Mesenchymal stem cell (in vitro differentiated cells and primary cell): ENCODE data around the gene RPL10A.
"Not testable (repeated sequence)": the region's sequence is repeated elsewhere in the genome, so short reads cannot be mapped to it uniquely, and the experiment has no call there.

ENCODE experiments used
- DNase-seq: peaks from one replicate; pipeline ENCODE4 v3.0.0-alpha.2; 2013
- H2AFZ ChIP-seq: one replicate; pipeline ENCODE4 v1.6.1; 2013; ENCODE audit warnings: low read depth, mild to moderate bottlenecking, control low read depth, inconsistent platforms, low read length, moderate library complexity
- H2AK5ac ChIP-seq: 2 replicates; pipeline ENCODE4 v1.6.1; 2013; ENCODE audit warnings: low read length, moderate library complexity, mild to moderate bottlenecking, inconsistent platforms; ENCODE audit not compliant: severe bottlenecking
- H2BK120ac ChIP-seq: one replicate; pipeline ENCODE4 v1.6.1; 2013; ENCODE audit warnings: low read depth, mild to moderate bottlenecking, inconsistent platforms, low read length, moderate library complexity
- H2BK12ac ChIP-seq, 2 experiments: one replicate each; pipeline ENCODE4 v1.6.1; 2013; ENCODE audit warnings: inconsistent platforms in 2 of 2, low read length in 2 of 2, mild to moderate bottlenecking in 2 of 2, moderate library complexity in 2 of 2, control low read depth in 1 of 2
- H2BK15ac ChIP-seq: one replicate; pipeline ENCODE4 v1.6.1; 2013; ENCODE audit warnings: mild to moderate bottlenecking, low read depth, inconsistent platforms; ENCODE audit not compliant: poor library complexity, severe bottlenecking
- H2BK5ac ChIP-seq: 2 replicates; pipeline ENCODE4 v1.6.1; 2013; ENCODE audit warnings: low read depth, mild to moderate bottlenecking, low read length, control low read depth, inconsistent platforms; ENCODE audit not compliant: poor library complexity, severe bottlenecking
- H3K14ac ChIP-seq, 2 experiments: one replicate each; pipeline ENCODE4 v1.6.1; 2013; ENCODE audit warnings: inconsistent platforms in 2 of 2, low read length in 2 of 2, control low read depth in 1 of 2, mild to moderate bottlenecking in 1 of 2, moderate library complexity in 1 of 2
- H3K18ac ChIP-seq, 2 experiments: one replicate each; pipeline ENCODE4 v1.6.1; 2013; ENCODE audit warnings: inconsistent platforms in 2 of 2, low read length in 2 of 2, control low read depth in 1 of 2, low read depth in 1 of 2, mild to moderate bottlenecking in 1 of 2
- H3K23ac ChIP-seq, 2 experiments: one replicate each; pipeline ENCODE4 v1.6.1; 2013; ENCODE audit warnings: inconsistent platforms in 2 of 2, low read length in 2 of 2, mild to moderate bottlenecking in 2 of 2, moderate library complexity in 2 of 2, control low read depth in 1 of 2
- H3K27ac ChIP-seq: 2 replicates; pipeline ENCODE4 v1.5.1; 2013; ENCODE audit warnings: mild to moderate bottlenecking, moderate library complexity, low read length, control low read depth, inconsistent platforms; ENCODE audit not compliant: poor library complexity, severe bottlenecking
- H3K27me3 ChIP-seq, 2 experiments: 2 replicates each; pipeline versions ENCODE4 v1.6.1 to v1.7.0; 2013; ENCODE audit warnings: low read length in 2 of 2, mild to moderate bottlenecking in 2 of 2, moderate library complexity in 2 of 2, control low read depth in 1 of 2, inconsistent platforms in 1 of 2; ENCODE audit not compliant: control insufficient read depth in 1 of 2, insufficient read depth in 1 of 2
- H3K36me3 ChIP-seq, 2 experiments: 2 replicates each; pipeline versions ENCODE4 v1.6.1 to v1.7.0; 2013; ENCODE audit warnings: low read length in 2 of 2, control low read depth in 1 of 2, inconsistent platforms in 1 of 2, low read depth in 1 of 2, mild to moderate bottlenecking in 1 of 2; ENCODE audit not compliant: insufficient read depth in 2 of 2, control insufficient read depth in 1 of 2
- H3K4ac ChIP-seq, 2 experiments: one replicate each; pipeline ENCODE4 v1.6.1; 2013; ENCODE audit warnings: inconsistent platforms in 2 of 2, low read length in 2 of 2, mild to moderate bottlenecking in 2 of 2, moderate library complexity in 2 of 2, control low read depth in 1 of 2, low read depth in 1 of 2
- H3K4me1 ChIP-seq: 2 replicates; pipeline ENCODE4 v1.6.1; 2013; ENCODE audit warnings: low read depth, low read length, control low read depth; ENCODE audit not compliant: control insufficient read depth, insufficient read depth
- H3K4me2 ChIP-seq: 2 replicates; pipeline ENCODE4 v1.6.1; 2013; ENCODE audit warnings: low read length, mild to moderate bottlenecking, inconsistent platforms; ENCODE audit not compliant: poor library complexity, severe bottlenecking
- H3K4me3 ChIP-seq, 2 experiments: 2 replicates each; pipeline versions ENCODE4 v1.5.1 to v1.7.0; 2013; ENCODE audit warnings: low read length in 2 of 2, mild to moderate bottlenecking in 2 of 2, control low read depth in 1 of 2, low read depth in 1 of 2; ENCODE audit not compliant: insufficient read depth in 1 of 2
- H3K79me1 ChIP-seq: replicated peaks from 2 replicates; pipeline ENCODE4 v1.6.1; 2013; ENCODE audit warnings: mild to moderate bottlenecking, control low read depth, low read length, inconsistent platforms; ENCODE audit not compliant: poor library complexity, severe bottlenecking
- H3K9ac ChIP-seq: 2 replicates; pipeline ENCODE4 v1.7.0; 2013; ENCODE audit warnings: mild to moderate bottlenecking, low read length, moderate library complexity
- H3K9me3 ChIP-seq: 2 replicates; pipeline ENCODE4 v1.7.0; 2013; ENCODE audit warnings: mild to moderate bottlenecking, low read length; ENCODE audit not compliant: control insufficient read depth
- H4K8ac ChIP-seq: one replicate; pipeline ENCODE4 v1.6.1; 2013; ENCODE audit warnings: inconsistent platforms, mild to moderate bottlenecking, low read length, moderate library complexity
- H4K91ac ChIP-seq: one replicate; pipeline ENCODE4 v1.6.1; 2013; ENCODE audit warnings: mild to moderate bottlenecking, low read length, inconsistent platforms
- WGBS: methylation state at CpG from one replicate; pipeline ENCODE4 v1.1.7; 2013; ENCODE audit warnings: mixed read lengths; 5-methylcytosine and 5-hydroxymethylcytosine counted together

RPL10A gene

GRCh38 chr6:35517978-35518377, 49.8 kb downstream of the RPL10A start:
- H2BK12ac ChIP-seq, H3K79me1 ChIP-seq, H3K18ac ChIP-seq, H4K8ac ChIP-seq, H3K27ac ChIP-seq, H2BK15ac ChIP-seq, H3K23ac ChIP-seq, DNase-seq, H3K4me1 ChIP-seq, H3K14ac ChIP-seq, H3K36me3 ChIP-seq, H3K4me3 ChIP-seq, H2BK5ac ChIP-seq, H3K4ac ChIP-seq, H4K91ac ChIP-seq, H3K9ac ChIP-seq, H3K4me2 ChIP-seq, H3K9me3 ChIP-seq, H2BK120ac ChIP-seq, H2AFZ ChIP-seq, H2AK5ac ChIP-seq: not testable (repeated sequence)
- WGBS = 83% methylated on average over 7 of the region's 7 CpGs
- peaks cover 0 to 26% of the 10 kb centered on the region in 2 experiments for H3K27me3 ChIP-seq

GRCh38 chr6:35518566-35519312, 50.5 kb downstream of the RPL10A start:
- Histone ChIP-seq H3K4ac (no peak overlapping the region), H3K9ac (no peak overlapping the region), H3K4me1 (peaks cover 4% of the 10 kb centered on the region), H3K9me3 (no peaks in the 10 kb centered on the region), H4K91ac (no peak overlapping the region), H3K23ac (no peak overlapping the region), H3K79me1 (no peaks in the 10 kb centered on the region), H2AFZ (no peak overlapping the region), H2AK5ac (no peak overlapping the region), H2BK12ac (no peak overlapping the region), H3K4me2 (no peak overlapping the region), H3K27me3 (peaks cover 0 to 26% of the 10 kb centered on the region in 2 experiments), H4K8ac (no peak overlapping the region), H3K4me3 (no peak overlapping the region), H3K36me3 (no peaks in the 10 kb centered on the region), H3K18ac (no peak overlapping the region), H3K27ac (no peak overlapping the region), H2BK5ac (no peak overlapping the region), H2BK120ac (no peak overlapping the region), H3K14ac (no peak overlapping the region), H2BK15ac (no peak overlapping the region)
- WGBS = 92% methylated on average over 6 of the region's 6 CpGs
- DNase-seq = no peak

GRCh38 chr6:35519313-35520015, 51.3 kb downstream of the RPL10A start:
- no peak overlapping the region for H4K91ac ChIP-seq

More at GRCh38 chr6:35519313-35520015, 51.3 kb downstream of the RPL10A start:
- no peak overlapping the region for H3K27ac ChIP-seq
- no peak overlapping the region for H2BK5ac ChIP-seq
- no peaks in the 10 kb centered on the region for H3K9me3 ChIP-seq
- no peak for DNase-seq
- H3K4ac ChIP-seq = no peak overlapping the region
- no peak overlapping the region for H2AFZ ChIP-seq
- no peak overlapping the region for H3K4me2 ChIP-seq
- no peak overlapping the region for H2AK5ac ChIP-seq
- H3K18ac ChIP-seq = no peak overlapping the region
- H2BK15ac ChIP-seq = peak overlapping the region; percentile 26
- H3K4me1 ChIP-seq = peaks cover 4% of the 10 kb centered on the region
- H3K9ac ChIP-seq = no peak overlapping the region
- H2BK120ac ChIP-seq = no peak overlapping the region
- H3K36me3 ChIP-seq = no peaks in the 10 kb centered on the region
- H3K23ac ChIP-seq = no peak overlapping the region
- H3K14ac ChIP-seq = no peak overlapping the region
- no peaks in the 10 kb centered on the region for H3K79me1 ChIP-seq
- no peak overlapping the region for H2BK12ac ChIP-seq
- no peak overlapping the region for H3K4me3 ChIP-seq
- H3K27me3 ChIP-seq = peaks cover 0 to 26% of the 10 kb centered on the region in 2 experiments
- no peak overlapping the region for H4K8ac ChIP-seq
- WGBS = 86% methylated on average over 9 of the region's 9 CpGs
